H1 (cell line): Measurements from ENCODE around the gene GRM7. TPM values are rescaled to one million over a fixed set of nuclear protein-coding genes. Genes with fewer than 3 reads are reported as not detected.

Experiments used
- polyA plus RNA-seq, 7 experiments: library from polyadenylated mRNA; depleted of rRNA in 3 of 7; stranded (reverse) in 5 of 7; unstranded in 2 of 7; fragments of >200 nt in 5 of 7; fragments of 200-250 nt in 2 of 7; gene quantifications; 1 replicate in 5 of 7; 2 replicates in 1 of 7; 4 replicates in 1 of 7; pipeline versions ENCODE4 v1.2.1 to v1.2.3, GENCODE V29; 2011 to 2013; ENCODE audit warnings: missing spikeins in 2 of 7, mixed read lengths in 2 of 7
- total RNA-seq: library from RNA; stranded (reverse); fragmentation: NEBNext Ultra II Directional; extraction: Animal tissue kit (Norgen Biotek cat#: 25700); gene quantifications from 2 replicates; pipeline ENCODE4 v1.2.1, GENCODE V29; 2021
- TF ChIP-seq, protein P1 (sequence below), 3 experiments: IDR thresholded peaks; 1 replicate in 2 of 3; 2 replicates in 1 of 3; pipeline versions ENCODE4 v1.5.1 to v1.6.1; 2011; ENCODE audit warnings: low read length in 3 of 3, mild to moderate bottlenecking in 3 of 3, inconsistent platforms in 2 of 3, low read depth in 1 of 3, moderate library complexity in 1 of 3; ENCODE audit not compliant: insufficient read depth in 1 of 3; ENCODE audit errors: control extremely low read depth in 1 of 3

GRM7 gene
- total and polyA plus RNA-seq, 2 of the 8 experiments (the other 6 are each of a cell fraction or from before 2014, with no cell fraction given) = 0.17 to 0.24 TPM

DNA sequence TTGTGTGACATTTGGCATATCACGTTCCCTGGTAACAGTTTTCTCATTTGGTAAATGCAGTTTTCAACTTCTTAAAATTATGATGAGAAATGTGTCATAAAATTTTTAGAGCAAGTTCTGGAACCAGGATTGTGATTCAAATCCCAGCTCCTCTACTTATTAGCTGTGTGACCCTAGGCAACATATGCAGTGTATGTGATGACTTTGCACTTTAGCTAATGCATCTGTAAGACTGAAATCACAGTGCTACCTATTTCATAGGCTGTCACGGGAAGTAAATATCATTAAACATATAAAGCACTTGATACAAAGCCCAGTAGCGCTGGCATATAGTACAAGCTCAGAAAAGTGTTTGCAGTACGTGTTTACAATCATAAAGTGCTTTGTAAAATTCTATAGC lies 419.4 kb downstream of the GRM7 start (continued):
- TF ChIP-seq, protein P1, sequence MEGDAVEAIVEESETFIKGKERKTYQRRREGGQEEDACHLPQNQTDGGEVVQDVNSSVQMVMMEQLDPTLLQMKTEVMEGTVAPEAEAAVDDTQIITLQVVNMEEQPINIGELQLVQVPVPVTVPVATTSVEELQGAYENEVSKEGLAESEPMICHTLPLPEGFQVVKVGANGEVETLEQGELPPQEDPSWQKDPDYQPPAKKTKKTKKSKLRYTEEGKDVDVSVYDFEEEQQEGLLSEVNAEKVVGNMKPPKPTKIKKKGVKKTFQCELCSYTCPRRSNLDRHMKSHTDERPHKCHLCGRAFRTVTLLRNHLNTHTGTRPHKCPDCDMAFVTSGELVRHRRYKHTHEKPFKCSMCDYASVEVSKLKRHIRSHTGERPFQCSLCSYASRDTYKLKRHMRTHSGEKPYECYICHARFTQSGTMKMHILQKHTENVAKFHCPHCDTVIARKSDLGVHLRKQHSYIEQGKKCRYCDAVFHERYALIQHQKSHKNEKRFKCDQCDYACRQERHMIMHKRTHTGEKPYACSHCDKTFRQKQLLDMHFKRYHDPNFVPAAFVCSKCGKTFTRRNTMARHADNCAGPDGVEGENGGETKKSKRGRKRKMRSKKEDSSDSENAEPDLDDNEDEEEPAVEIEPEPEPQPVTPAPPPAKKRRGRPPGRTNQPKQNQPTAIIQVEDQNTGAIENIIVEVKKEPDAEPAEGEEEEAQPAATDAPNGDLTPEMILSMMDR (IDR thresholded peaks at IDR 0.05; ENCODE audit: control extremely low read depth in 1 of 3, insufficient read depth in 1 of 3, low read depth in 1 of 3, low read length in 3 of 3) = no peak
